Ovary (tissue), 9 donors: Measurements from ENCODE around the gene SLC19A1. TPM values are rescaled to one million over a fixed set of nuclear protein-coding genes. Genes with fewer than 3 reads are reported as not detected.
"Not testable (repeated sequence)": the region's sequence is repeated elsewhere in the genome, so short reads cannot be mapped to it uniquely, and the experiment has no call there.

Experiments
- DNase-seq, 5 donors: peaks; one replicate each; pipeline ENCODE4 v3.0.0-alpha.2; 2019 to 2020
- H3K27ac ChIP-seq, 2 donors: fragments of 200-600 bp; one replicate each; pipeline versions ENCODE4 v1.5.1 to v1.8.0; 2019 to 2022
- H3K27me3 ChIP-seq: fragments of 200-600 bp; one replicate; pipeline ENCODE4 v1.8.0; 2022
- H3K36me3 ChIP-seq: fragments of 200-600 bp; sonication (generic); one replicate; pipeline ENCODE4 v1.5.1; 2019
- H3K4me1 ChIP-seq: one replicate; pipeline ENCODE4 v1.8.1; 2013; ENCODE audit warnings: mild to moderate bottlenecking, moderate library complexity; ENCODE audit not compliant: insufficient read depth
- H3K4me3 ChIP-seq: fragments of 200-600 bp; sonication (generic); one replicate; pipeline ENCODE4 v1.5.1; 2017
- H3K9me3 ChIP-seq, 2 donors: fragments of 200-600 bp in 1 of 2; sonication (generic) in 1 of 2; one replicate each; pipeline versions ENCODE4 v1.5.1 to v1.8.1; 2013 to 2019; ENCODE audit warnings: mild to moderate bottlenecking in 1 of 2, moderate library complexity in 1 of 2
- CTCF ChIP-seq, 3 donors: fragments of 450-650 bp in 2 of 3; fragments of 200-600 bp in 1 of 3; IDR thresholded peaks; one replicate each; pipeline versions ENCODE4 v1.5.1 to v1.8.0; 2016 to 2022; ENCODE audit warnings: antibody characterized with exemption in 3 of 3, mild to moderate bottlenecking in 1 of 3
- EP300 ChIP-seq: sonication (generic); formaldehyde crosslinking; IDR thresholded peaks from one replicate; pipeline ENCODE4 v1.6.1; 2017; ENCODE audit warnings: antibody characterized with exemption
- POLR2A ChIP-seq: fragments of 450-650 bp; IDR thresholded peaks from one replicate; pipeline ENCODE4 v1.6.1; 2017; ENCODE audit warnings: antibody characterized with exemption, mild to moderate bottlenecking, moderate library complexity
- WGBS, 3 donors: extraction: QIAGEN DNeasy Blood & Tissue Kit in 1 of 3; methylation state at CpG; one replicate each; pipeline versions ENCODE4 v1.1.5 to v1.1.7; 2013 to 2017; 5-methylcytosine and 5-hydroxymethylcytosine counted together
- intact Hi-C, 4 donors: fragments of 100-400 bp; cut with DNase I; formaldehyde crosslinking; loops; one replicate each; pipeline versions ENCODE4 v1.11.0 to v1.15.1; 2022 to 2023
- polyA plus RNA-seq, 2 donors: library from polyadenylated mRNA; stranded (reverse); fragments of 200-250 nt in 1 of 2; fragments of 350-450 nt in 1 of 2; fragmentation: Illumina TruSeq in 1 of 2; extraction: RNeasy Lipid Tissue Mini Kit (QIAGEN cat#74804) in 1 of 2; gene quantifications; one replicate each; pipeline ENCODE4 v1.2.3, GENCODE V29; 2013 to 2014
- total RNA-seq, 7 donors: library from RNA; depleted of rRNA in 2 of 7; stranded (reverse); fragments of >200 nt in 2 of 7; fragmentation: NEBNext Ultra II Directional in 3 of 7; extraction: Animal tissue kit (Norgen Biotek cat#: 25700) in 3 of 7; gene quantifications; one replicate each; pipeline versions ENCODE4 v1.1.0 to v1.2.4, GENCODE V29; 2016 to 2023
- donor health status: DM: no; HTN: no; CAD: no; lungs with moderate emphysema.
- donor health status: DM: no; HTN: no; CAD: no.
- donor health status: Bipolar disorder and iron deficiency.
- donor health status: DM: yes; HTN: yes; CAD: no.
- donor health status: DM: no; HTN: no; CAD: no.
- donor health status: DM: yes; HTN: yes; CAD: no.

Gene SLC19A1
- total and polyA plus RNA-seq, 9 donors: 0.88 to 18.2 (median 8.1) TPM

DNA sequence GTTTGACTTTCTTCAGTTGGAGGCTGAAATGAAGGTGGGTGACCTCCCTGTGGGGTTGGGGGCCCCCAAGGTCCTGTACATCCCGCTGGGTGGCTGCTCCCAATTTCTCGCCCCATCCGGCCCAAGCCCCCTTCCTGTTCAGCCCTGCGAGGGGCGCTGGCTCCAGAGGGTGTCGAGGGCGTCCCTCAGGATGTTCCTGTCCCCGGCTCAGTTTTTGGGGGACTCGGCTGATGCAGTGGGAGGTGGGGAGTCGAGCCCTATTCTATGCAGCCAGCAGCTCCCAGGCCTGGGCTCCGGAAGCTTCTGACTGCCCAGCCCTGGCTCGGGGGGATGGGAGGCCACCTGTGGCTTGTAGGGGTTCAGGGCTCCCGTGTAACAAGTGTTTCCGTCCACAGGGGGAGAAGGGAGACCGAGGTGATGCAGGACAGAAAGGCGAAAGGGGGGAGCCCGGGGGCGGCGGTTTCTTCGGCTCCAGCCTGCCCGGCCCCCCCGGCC lies 38.2 kb downstream of the SLC19A1 start:
- intact Hi-C loops: no loop called here
- peak; percentile 6 to 33 (median 19) for DNase-seq
- H3K27me3 ChIP-seq: no peaks in the 10 kb centered on the region

DNA sequence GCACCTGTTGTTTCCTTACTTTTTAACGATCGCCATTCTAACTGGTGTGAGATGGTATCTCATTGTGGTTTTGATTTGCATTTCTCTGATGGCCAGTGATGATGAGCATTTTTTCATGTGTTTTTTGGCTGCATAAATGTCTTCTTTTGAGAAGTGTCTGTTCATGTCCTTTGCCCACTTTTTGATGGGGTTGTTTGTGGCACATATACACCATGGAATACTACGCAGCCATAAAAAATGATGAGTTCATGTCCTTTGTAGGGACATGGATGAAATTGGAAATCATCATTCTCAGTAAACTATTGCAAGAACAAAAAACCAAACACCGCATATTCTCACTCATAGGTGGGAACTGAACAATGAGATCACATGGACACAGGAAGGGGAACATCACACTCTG lies 39.0 kb downstream of the SLC19A1 start:
- H3K27me3 ChIP-seq, H3K36me3 ChIP-seq, intact Hi-C loops, H3K4me3 ChIP-seq, DNase-seq, H3K9me3 ChIP-seq, H3K27ac ChIP-seq, H3K4me1 ChIP-seq: not testable (repeated sequence)
- 93 to 100% (median 98%) methylated on average over 3 to 4 of the region's 4 CpGs for WGBS, 3 donors

More for the DNA sequence above, 38.2 kb downstream of the SLC19A1 start:
- Histone ChIP-seq H3K36me3 (no peaks in the 10 kb centered on the region), H3K4me1 (no peaks in the 10 kb centered on the region), H3K4me3 (no peak overlapping the region), H3K9me3 (no peaks in the 10 kb centered on the region), H3K27ac (no peak overlapping the region)
- TF ChIP-seq CTCF (IDR thresholded peaks at IDR 0.05): no peak
- TF ChIP-seq POLR2A: no peak
- no peak for TF ChIP-seq EP300
- 86 to 90% (median 88%) methylated on average over 21 to 22 of the region's 22 CpGs for WGBS, 3 donors

- intact Hi-C loops: no loop called here
- 91 to 92% (median 91%) methylated on average over 10 of the region's 10 CpGs for WGBS, 3 donors
- Histone ChIP-seq H3K36me3 (no peaks in the 10 kb centered on the region), H3K4me1 (no peaks in the 10 kb centered on the region), H3K9me3 (no peaks in the 10 kb centered on the region), H3K27ac (no peak overlapping the region), H3K27me3 (no peaks in the 10 kb centered on the region), H3K4me3 (no peak overlapping the region)
- no peak for TF ChIP-seq CTCF (IDR thresholded peaks at IDR 0.05)
- TF ChIP-seq POLR2A: no peak
- TF ChIP-seq EP300: no peak
- DNase-seq: peak in 4 of 5 donors; percentile 5 to 21 (median 13)
Observed at GRCh38 chr21:45502600-45502999, 39.6 kb downstream of the SLC19A1 start.

- DNase-seq: peak; percentile 7 to 40 (median 18)
- Histone ChIP-seq H3K4me3 (no peak overlapping the region), H3K27me3 (no peaks in the 10 kb centered on the region), H3K36me3 (no peaks in the 10 kb centered on the region), H3K4me1 (peaks cover 3% of the 10 kb centered on the region), H3K9me3 (no peaks in the 10 kb centered on the region), H3K27ac (no peak overlapping the region)
- intact Hi-C loops: no loop called here
- no peak for TF ChIP-seq EP300
- no peak for TF ChIP-seq POLR2A
- TF ChIP-seq CTCF (IDR thresholded peaks at IDR 0.05): no peak
- 78 to 92% (median 81%) methylated on average over 5 to 13 of the region's 13 CpGs for WGBS, 3 donors
Observed at GRCh38 chr21:45502006-45502345, 40.3 kb downstream of the SLC19A1 start.

DNA sequence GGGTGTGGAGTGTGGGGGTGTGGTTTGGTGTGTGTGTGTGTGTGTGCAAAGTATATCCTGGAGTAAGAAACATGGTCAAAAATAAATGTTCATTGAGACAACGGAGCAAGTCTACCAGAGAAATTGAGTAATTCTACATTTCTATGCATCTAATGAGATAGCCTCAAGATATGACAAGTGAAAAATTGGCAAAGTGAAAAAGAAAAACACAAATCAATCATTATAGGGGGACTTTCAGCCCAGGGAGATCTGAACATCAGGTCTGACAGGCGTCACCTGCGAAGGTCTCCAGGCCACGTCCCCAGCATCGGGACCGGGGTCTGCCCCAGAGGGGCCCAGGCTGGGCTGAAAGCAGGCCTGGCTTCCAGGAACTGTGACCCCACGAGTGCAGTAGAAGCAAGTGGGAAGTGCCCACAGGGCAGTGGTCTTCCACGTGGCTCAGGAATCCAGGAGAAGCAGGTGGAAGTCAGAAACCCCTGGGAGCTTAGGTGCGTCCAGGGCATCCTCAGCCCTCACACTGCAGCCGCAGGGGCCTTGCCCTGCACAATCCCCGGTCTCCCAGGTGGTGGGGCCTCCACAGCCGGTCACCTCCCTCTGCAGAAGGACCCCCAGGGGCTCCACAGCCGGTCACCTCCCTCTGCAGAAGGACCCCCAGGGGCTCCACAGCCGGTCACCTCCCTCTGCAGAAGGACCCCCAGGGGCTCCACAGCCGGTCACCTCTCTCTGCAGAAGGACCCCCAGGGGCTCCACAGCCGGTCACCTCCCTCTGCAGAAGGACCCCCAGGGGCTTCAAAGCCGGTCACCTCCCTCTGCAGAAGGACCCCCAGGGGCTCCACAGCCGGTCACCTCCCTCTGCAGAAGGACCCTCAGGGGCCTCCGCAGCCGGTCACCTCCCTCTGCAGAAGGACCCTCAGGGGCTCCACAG lies 40.9 kb downstream of the SLC19A1 start:
- H3K36me3 ChIP-seq, intact Hi-C loops, H3K4me3 ChIP-seq, H3K9me3 ChIP-seq, H3K4me1 ChIP-seq, H3K27ac ChIP-seq, H3K27me3 ChIP-seq: not testable (repeated sequence)
- peak; percentile 5 to 35 (median 13) for DNase-seq
- WGBS, 3 donors: 83 to 89% (median 87%) methylated on average over 13 to 19 of the region's 20 CpGs
